Neural cell (in vitro differentiated cells): Measurements from ENCODE around the gene HK2.

Experiments used
- CTCF ChIP-seq: fragments of 450-650 bp; IDR thresholded peaks from 2 replicates; pipeline ENCODE4 v1.5.1; 2014; ENCODE audit warnings: antibody characterized with exemption, mild to moderate bottlenecking, moderate library complexity; ENCODE audit not compliant: poor library complexity, severe bottlenecking
- RAD21 ChIP-seq: fragments of 450-650 bp; conservative IDR thresholded peaks from 2 replicates; pipeline ENCODE4 v1.6.1; 2014; ENCODE audit warnings: antibody characterized with exemption, mild to moderate bottlenecking, moderate library complexity

- TF ChIP-seq CTCF (no peak), RAD21 (no peak)
Measured at GRCh38 chr2:74864728-74865722, 31.1 kb downstream of the HK2 start.
